ENCODE results near the gene RFTN1.
A peak's percentile ranks its signal among the peaks of the same experiment; 100 is the strongest.

Gene RFTN1

DNA sequence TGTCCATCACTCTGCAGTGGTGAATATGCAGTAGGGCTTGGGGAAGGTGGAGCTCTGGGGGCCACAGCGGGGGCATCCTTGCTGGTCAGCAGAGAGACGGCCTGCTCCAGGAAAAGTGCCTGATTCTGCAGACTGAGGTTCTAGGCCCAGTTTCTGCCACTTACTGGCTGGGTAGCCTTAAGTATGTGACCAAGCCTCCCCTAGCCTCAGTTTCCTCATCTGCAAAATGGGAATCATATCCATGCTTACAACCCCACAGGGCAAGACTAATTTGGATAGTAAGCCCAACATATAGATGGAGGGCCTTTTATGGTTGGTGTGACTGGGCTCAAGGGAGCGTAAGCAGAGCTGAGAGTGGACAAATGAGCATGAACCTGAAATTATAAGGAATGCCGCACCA lies 187.6 kb downstream of the RFTN1 start:
- Histone ChIP-seq H3K4me3 (ENCODE audit: low read length in 2 of 2) (peak overlapping the region in 1 of 2 donors; percentile 51), H2BK12ac (ENCODE audit: low read length) (no peak overlapping the region), H3K36me3 (replicated peaks in 1 of 2; ENCODE audit: control insufficient read depth in 2 of 2, insufficient read depth in 2 of 2, low read length in 2 of 2) (peaks cover 10 to 20% of the 10 kb centered on the region in 2 donors), H3K4me1 (ENCODE audit: control insufficient read depth in 2 of 2, insufficient read depth in 1 of 2, low read depth in 1 of 2, low read length in 2 of 2) (peaks cover 11 to 15% of the 10 kb centered on the region in 2 donors), H3K9me3 (replicated peaks in 1 of 2; ENCODE audit: control insufficient read depth in 2 of 2, insufficient read depth in 1 of 2, low read depth in 1 of 2, low read length in 2 of 2) (peaks cover 0 to 5% of the 10 kb centered on the region in 2 donors), H2BK120ac (ENCODE audit: low read depth, low read length) (no peak overlapping the region), H3K4ac (ENCODE audit: low read length) (no peak overlapping the region), H3K27ac (replicated peaks; ENCODE audit: low read length) (no peak overlapping the region), H3K14ac (ENCODE audit: low read length) (no peak overlapping the region), H3K23ac (ENCODE audit: low read depth, low read length, poor library complexity) (no peak overlapping the region), H2BK5ac (ENCODE audit: low read length) (no peak overlapping the region), H3K9ac (ENCODE audit: low read depth, low read length, poor library complexity) (no peak overlapping the region), H2AFZ (ENCODE audit: low read length) (no peak overlapping the region), H3K4me2 (ENCODE audit: insufficient read depth, low read length, poor library complexity, severe bottlenecking) (no peak overlapping the region), H4K8ac (ENCODE audit: low read depth, low read length) (no peak overlapping the region), H4K91ac (ENCODE audit: low read depth, low read length, poor library complexity) (no peak overlapping the region), H3K18ac (ENCODE audit: low read length) (no peak overlapping the region), H3K27me3 (ENCODE audit: control insufficient read depth in 3 of 3, insufficient read depth in 3 of 3, low read depth in 1 of 3, low read length in 3 of 3) (no peaks in the 10 kb centered on the region), H2BK15ac (ENCODE audit: low read length) (no peak overlapping the region), H2AK5ac (ENCODE audit: low read depth, low read length) (no peak overlapping the region), H3K79me1 (ENCODE audit: low read depth, low read length) (no peaks in the 10 kb centered on the region)
- DNase-seq (ENCODE audit: low spot score), result no peak
- no CpG with 5 or more reads among the region's 4 CpGs for WGBS, 2 donors (ENCODE audit: extremely low coverage in 2 of 2, insufficient read length in 2 of 2, insufficient replicate concordance in 1 of 2)

GRCh38 chr3:16323737-16324136 lies 189.8 kb downstream of the RFTN1 start:
- Histone ChIP-seq H3K36me3 (replicated peaks in 1 of 2; ENCODE audit: control insufficient read depth in 2 of 2, insufficient read depth in 2 of 2, low read length in 2 of 2) (peaks cover 10 to 33% of the 10 kb centered on the region in 2 donors), H3K18ac (ENCODE audit: low read length) (peak overlapping the region; percentile 83), H4K91ac (ENCODE audit: low read depth, low read length, poor library complexity) (no peak overlapping the region), H3K14ac (ENCODE audit: low read length) (no peak overlapping the region), H2AFZ (ENCODE audit: low read length) (no peak overlapping the region), H3K4me3 (ENCODE audit: low read length in 2 of 2) (peak overlapping the region in 1 of 2 donors; percentile 28), H3K79me1 (ENCODE audit: low read depth, low read length) (no peaks in the 10 kb centered on the region), H3K4me1 (ENCODE audit: control insufficient read depth in 2 of 2, insufficient read depth in 1 of 2, low read depth in 1 of 2, low read length in 2 of 2) (peaks cover 0 to 3% of the 10 kb centered on the region in 2 donors), H3K27me3 (ENCODE audit: control insufficient read depth in 3 of 3, insufficient read depth in 3 of 3, low read depth in 1 of 3, low read length in 3 of 3) (no peaks in the 10 kb centered on the region), H2BK5ac (ENCODE audit: low read length) (no peak overlapping the region), H3K27ac (replicated peaks; ENCODE audit: low read length) (no peak overlapping the region), H2BK12ac (ENCODE audit: low read length) (no peak overlapping the region), H2BK120ac (ENCODE audit: low read depth, low read length) (no peak overlapping the region), H4K8ac (ENCODE audit: low read depth, low read length) (no peak overlapping the region), H3K23ac (ENCODE audit: low read depth, low read length, poor library complexity) (no peak overlapping the region), H2BK15ac (ENCODE audit: low read length) (no peak overlapping the region), H3K9me3 (replicated peaks in 1 of 2; ENCODE audit: control insufficient read depth in 2 of 2, insufficient read depth in 1 of 2, low read depth in 1 of 2, low read length in 2 of 2) (no peaks in the 10 kb centered on the region), H3K9ac (ENCODE audit: low read depth, low read length, poor library complexity) (peak overlapping the region; percentile 9), H2AK5ac (ENCODE audit: low read depth, low read length) (no peak overlapping the region), H3K4ac (ENCODE audit: low read length) (no peak overlapping the region), H3K4me2 (ENCODE audit: insufficient read depth, low read length, poor library complexity, severe bottlenecking) (no peak overlapping the region)
- DNase-seq (ENCODE audit: low spot score), result no peak
- WGBS, 2 donors (ENCODE audit: extremely low coverage in 2 of 2, insufficient read length in 2 of 2, insufficient replicate concordance in 1 of 2), result no CpG with 5 or more reads among the region's 4 CpGs

- no peak overlapping the region for H3K18ac ChIP-seq (ENCODE audit: low read length)
- no peak overlapping the region for H2BK15ac ChIP-seq (ENCODE audit: low read length)
- no peak overlapping the region for H2AFZ ChIP-seq (ENCODE audit: low read length)
- no peak overlapping the region for H3K4ac ChIP-seq (ENCODE audit: low read length)
- no peak overlapping the region for H4K8ac ChIP-seq (ENCODE audit: low read depth, low read length)
- H3K23ac ChIP-seq (ENCODE audit: low read depth, low read length, poor library complexity), result no peak overlapping the region
- no CpG with 5 or more reads among the region's 5 CpGs for WGBS, 2 donors (ENCODE audit: extremely low coverage in 2 of 2, insufficient read length in 2 of 2, insufficient replicate concordance in 1 of 2)
- no peak overlapping the region for H3K9ac ChIP-seq (ENCODE audit: low read depth, low read length, poor library complexity)
- no peaks in the 10 kb centered on the region for H3K4me1 ChIP-seq (ENCODE audit: control insufficient read depth in 2 of 2, insufficient read depth in 1 of 2, low read depth in 1 of 2, low read length in 2 of 2)
- no peak overlapping the region for H2AK5ac ChIP-seq (ENCODE audit: low read depth, low read length)
- H2BK120ac ChIP-seq (ENCODE audit: low read depth, low read length), result no peak overlapping the region
- no peak overlapping the region for H3K27ac ChIP-seq (replicated peaks; ENCODE audit: low read length)
- H3K36me3 ChIP-seq (replicated peaks in 1 of 2; ENCODE audit: control insufficient read depth in 2 of 2, insufficient read depth in 2 of 2, low read length in 2 of 2), result peaks cover 10 to 39% of the 10 kb centered on the region in 2 donors
- H3K79me1 ChIP-seq (ENCODE audit: low read depth, low read length), result no peaks in the 10 kb centered on the region
- no peak overlapping the region for H3K4me3 ChIP-seq (ENCODE audit: low read length in 2 of 2)
- no peak overlapping the region for H2BK12ac ChIP-seq (ENCODE audit: low read length)
- H3K9me3 ChIP-seq (replicated peaks in 1 of 2; ENCODE audit: control insufficient read depth in 2 of 2, insufficient read depth in 1 of 2, low read depth in 1 of 2, low read length in 2 of 2), result no peaks in the 10 kb centered on the region
- no peaks in the 10 kb centered on the region for H3K27me3 ChIP-seq (ENCODE audit: control insufficient read depth in 3 of 3, insufficient read depth in 3 of 3, low read depth in 1 of 3, low read length in 3 of 3)
- H3K14ac ChIP-seq (ENCODE audit: low read length), result no peak overlapping the region
- H2BK5ac ChIP-seq (ENCODE audit: low read length), result no peak overlapping the region
- H4K91ac ChIP-seq (ENCODE audit: low read depth, low read length, poor library complexity), result no peak overlapping the region
- H3K4me2 ChIP-seq (ENCODE audit: insufficient read depth, low read length, poor library complexity, severe bottlenecking), result no peak overlapping the region
- DNase-seq (ENCODE audit: low spot score), result no peak
Measured at GRCh38 chr3:16322189-16322588, 191.3 kb downstream of the RFTN1 start.

DNA sequence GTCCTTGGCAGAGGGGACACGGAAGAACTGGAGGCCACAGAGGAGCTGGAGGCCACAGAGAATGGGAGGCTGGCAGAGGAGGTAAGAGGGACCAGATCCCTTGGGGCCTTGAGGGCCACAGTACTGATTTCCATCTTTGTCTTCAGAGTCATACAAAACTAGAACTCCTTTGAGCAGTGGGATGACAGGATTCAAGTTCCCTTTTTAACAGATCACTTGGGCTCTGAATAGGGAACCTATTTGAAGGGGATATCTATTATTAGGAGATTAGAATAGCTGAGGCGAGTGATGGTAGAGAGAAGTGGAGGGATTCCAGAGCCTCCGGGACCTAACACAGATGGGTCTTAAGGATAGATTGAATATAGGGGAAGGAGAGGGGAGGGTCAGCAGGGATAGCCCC lies 192.8 kb downstream of the RFTN1 start:
- H3K14ac ChIP-seq (ENCODE audit: low read length), result no peak overlapping the region
- no peak overlapping the region for H2AFZ ChIP-seq (ENCODE audit: low read length)
- no peak overlapping the region for H3K9ac ChIP-seq (ENCODE audit: low read depth, low read length, poor library complexity)
- H2BK5ac ChIP-seq (ENCODE audit: low read length), result no peak overlapping the region
- no peaks in the 10 kb centered on the region for H3K79me1 ChIP-seq (ENCODE audit: low read depth, low read length)
- WGBS, 2 donors (ENCODE audit: extremely low coverage in 2 of 2, insufficient read length in 2 of 2, insufficient replicate concordance in 1 of 2), result no CpG with 5 or more reads among the region's 3 CpGs
- peak overlapping the region in 1 of 2 donors; percentile 38 for H3K4me3 ChIP-seq (ENCODE audit: low read length in 2 of 2)
- no peak overlapping the region for H3K18ac ChIP-seq (ENCODE audit: low read length)
- no peak overlapping the region for H4K8ac ChIP-seq (ENCODE audit: low read depth, low read length)
- H2AK5ac ChIP-seq (ENCODE audit: low read depth, low read length), result no peak overlapping the region
- H3K4ac ChIP-seq (ENCODE audit: low read length), result no peak overlapping the region
- H3K23ac ChIP-seq (ENCODE audit: low read depth, low read length, poor library complexity), result no peak overlapping the region
- no peak overlapping the region for H3K27ac ChIP-seq (replicated peaks; ENCODE audit: low read length)
- no peaks in the 10 kb centered on the region for H3K27me3 ChIP-seq (ENCODE audit: control insufficient read depth in 3 of 3, insufficient read depth in 3 of 3, low read depth in 1 of 3, low read length in 3 of 3)
- H3K4me2 ChIP-seq (ENCODE audit: insufficient read depth, low read length, poor library complexity, severe bottlenecking), result no peak overlapping the region
- H3K36me3 ChIP-seq (replicated peaks in 1 of 2; ENCODE audit: control insufficient read depth in 2 of 2, insufficient read depth in 2 of 2, low read length in 2 of 2), result peaks cover 8 to 46% of the 10 kb centered on the region in 2 donors
- H2BK12ac ChIP-seq (ENCODE audit: low read length), result no peak overlapping the region
- H2BK120ac ChIP-seq (ENCODE audit: low read depth, low read length), result no peak overlapping the region
- no peak for DNase-seq (ENCODE audit: low spot score)
- H4K91ac ChIP-seq (ENCODE audit: low read depth, low read length, poor library complexity), result no peak overlapping the region
- no peak overlapping the region for H2BK15ac ChIP-seq (ENCODE audit: low read length)
- H3K9me3 ChIP-seq (replicated peaks in 1 of 2; ENCODE audit: control insufficient read depth in 2 of 2, insufficient read depth in 1 of 2, low read depth in 1 of 2, low read length in 2 of 2), result no peaks in the 10 kb centered on the region
- no peaks in the 10 kb centered on the region for H3K4me1 ChIP-seq (ENCODE audit: control insufficient read depth in 2 of 2, insufficient read depth in 1 of 2, low read depth in 1 of 2, low read length in 2 of 2)

Data from neuronal stem cell (in vitro differentiated cells).